Measurements from ENCODE around the gene SP3. TPM values are rescaled to one million over a fixed set of nuclear protein-coding genes. Genes with fewer than 3 reads are reported as not detected.

Gene SP3
- total and polyA plus RNA-seq, 9 of the 15 experiments (the other 6 are each of a cell fraction or from before 2014, with no cell fraction given), result 12.0 to 106 (median 74.9) TPM

GRCh38 chr2:173972636-173973035 is 7.5 kb upstream of the SP3 start:
- H3K4me1 ChIP-seq (replicated peaks in 1 of 2; ENCODE audit: control insufficient read depth in 2 of 2, insufficient read depth in 2 of 2, low read length in 2 of 2), result peaks cover 4 to 18% of the 10 kb centered on the region in 2 experiments; a peak in 4 of 5 replicates
- in situ Hi-C loops (cut with MboI), result no loop called here
- ATAC-seq, result no peak; the same call in 2 of the 3 replicates
- CTCF ChIA-PET (ENCODE audit: low intra/inter-chr PET ratio), result no interaction called here
- no peaks in the 10 kb centered on the region for H3K9me3 ChIP-seq (replicated peaks; ENCODE audit: control insufficient read depth, insufficient read depth, low read depth, low read length)
- H3K79me2 ChIP-seq (ENCODE audit: control insufficient read depth, insufficient read depth, low read length), result no peaks in the 10 kb centered on the region
- TF ChIP-seq, protein P1, sequence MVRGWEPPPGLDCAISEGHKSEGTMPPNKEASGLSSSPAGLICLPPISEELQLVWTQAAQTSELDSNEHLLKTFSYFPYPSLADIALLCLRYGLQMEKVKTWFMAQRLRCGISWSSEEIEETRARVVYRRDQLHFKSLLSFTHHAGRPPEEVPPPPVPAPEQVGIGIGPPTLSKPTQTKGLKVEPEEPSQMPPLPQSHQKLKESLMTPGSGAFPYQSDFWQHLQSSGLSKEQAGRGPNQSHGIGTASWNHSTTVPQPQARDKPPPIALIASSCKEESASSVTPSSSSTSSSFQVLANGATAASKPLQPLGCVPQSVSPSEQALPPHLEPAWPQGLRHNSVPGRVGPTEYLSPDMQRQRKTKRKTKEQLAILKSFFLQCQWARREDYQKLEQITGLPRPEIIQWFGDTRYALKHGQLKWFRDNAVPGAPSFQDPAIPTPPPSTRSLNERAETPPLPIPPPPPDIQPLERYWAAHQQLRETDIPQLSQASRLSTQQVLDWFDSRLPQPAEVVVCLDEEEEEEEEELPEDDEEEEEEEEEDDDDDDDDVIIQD (CRISPR knock-in tag; IDR thresholded peaks at IDR 0.05), result no peak
- TF ChIP-seq KHSRP (IDR thresholded peaks at IDR 0.05), result no peak
- no peak for TF ChIP-seq HMG20A (CRISPR knock-in tag; conservative IDR thresholded peaks at IDR 0.05)
- no peak for TF ChIP-seq GABPB1 (CRISPR knock-in tag; IDR thresholded peaks at IDR 0.05)
- TF ChIP-seq ZKSCAN3 (CRISPR knock-in tag; IDR thresholded peaks at IDR 0.05), result no peak
- 0 out of 2 replicates have a peak, but pooled peaks have one; percentile 22 for TF ChIP-seq FOSL1 (tag; conservative IDR thresholded peaks at IDR 0.05)
- no peak for TF ChIP-seq SRSF3 (IDR thresholded peaks at IDR 0.05; ENCODE audit: insufficient read depth, low read length)
- BruUV-seq (replicated peaks), result no TSS peak
- H3K36me3 ChIP-seq (ENCODE audit: control insufficient read depth, insufficient read depth, low read length), result no peaks in the 10 kb centered on the region
- no peak for FAIRE-seq
- no peak overlapping the region for H3K4me2 ChIP-seq (ENCODE audit: insufficient read depth, low read length)
- H3K27ac ChIP-seq (ENCODE audit: extremely low read depth, low read depth, low read length), result no peak overlapping the region
- WGBS (ENCODE audit: insufficient coverage, low coverage, missing lambda C conversion rate), result 28% methylated on average over 3 of the region's 3 CpGs
- POLR2A ChIA-PET, result interaction anchor here (0.7 to 1.3 kb wide), 3 partner anchors 8 to 19 kb away, joined by 3 read pairs; no protein-coding TSS in a partner anchor
- H3K4me3 ChIP-seq, result no peak overlapping the region
- H2AFZ ChIP-seq (ENCODE audit: low read depth, low read length), result no peak overlapping the region
- no peak overlapping the region for H3K9ac ChIP-seq (ENCODE audit: insufficient read depth in 1 of 2, low read depth in 2 of 2, low read length in 2 of 2)
- intact Hi-C loops (cut with micrococcal nuclease), result no loop called here
- no peak for DNase-seq (ENCODE audit: extremely low read depth in 1 of 4, low spot score in 3 of 4)
- no peaks in the 10 kb centered on the region for H4K20me1 ChIP-seq (replicated peaks; ENCODE audit: control insufficient read depth, insufficient read depth, low read length)
- no peaks in the 10 kb centered on the region for H3K27me3 ChIP-seq (ENCODE audit: control insufficient read depth in 2 of 2, insufficient read depth in 2 of 2, low read length in 2 of 2)
- no peaks in the 10 kb centered on the region for H3K9me1 ChIP-seq (ENCODE audit: control insufficient read depth, insufficient read depth, low read length)

Data from K562 (cell line).